DND-41 (cell line): ENCODE data around the gene RAD21L1.

Source experiments
- ATAC-seq: fragments of 200-7000 bp; cut with Tn5 transposase; 3 replicates; pipeline ENCODE4 v1.9.1; 2021; ENCODE audit warnings: low read depth; ENCODE audit not compliant: insufficient read depth
- DNase-seq: peaks from one replicate; pipeline ENCODE4 v3.0.0-alpha.2; 2020
- H2AFZ ChIP-seq: 2 replicates; pipeline ENCODE4 v1.6.0; 2012; ENCODE audit warnings: low read depth, low read length
- H3K27ac ChIP-seq: 2 replicates; pipeline ENCODE4 v1.5.1; 2012; ENCODE audit warnings: low read length, inconsistent platforms
- H3K27me3 ChIP-seq: fragments of 200-600 bp; sonication (generic); 2 replicates; pipeline ENCODE4 v1.6.0; 2012; ENCODE audit warnings: low read length, mild to moderate bottlenecking, inconsistent platforms; ENCODE audit not compliant: insufficient read depth, poor library complexity
- H3K36me3 ChIP-seq: 2 replicates; pipeline ENCODE4 v1.5.1; 2012; ENCODE audit warnings: low read length, inconsistent platforms; ENCODE audit not compliant: insufficient read depth
- H3K4me1 ChIP-seq: 2 replicates; pipeline ENCODE4 v1.5.1; 2012; ENCODE audit warnings: mild to moderate bottlenecking, low read length; ENCODE audit not compliant: insufficient read depth
- H3K4me2 ChIP-seq: 2 replicates; pipeline ENCODE4 v1.6.0; 2012; ENCODE audit warnings: mild to moderate bottlenecking, moderate library complexity, low read length, inconsistent platforms; ENCODE audit not compliant: insufficient read depth
- H3K4me3 ChIP-seq, 2 experiments: fragments of 200-600 bp in 1 of 2; shearing (Covaris generic) in 1 of 2; 2 replicates each; pipeline ENCODE4 v1.5.1; 2012 to 2016; ENCODE audit warnings: inconsistent platforms in 2 of 2, low read length in 2 of 2, mild to moderate bottlenecking in 2 of 2, low read depth in 1 of 2, moderate library complexity in 1 of 2
- H3K79me2 ChIP-seq: 2 replicates; pipeline ENCODE4 v1.6.0; 2012; ENCODE audit warnings: low read length, inconsistent platforms; ENCODE audit not compliant: insufficient read depth
- H3K9ac ChIP-seq: 2 replicates; pipeline ENCODE4 v1.6.0; 2012; ENCODE audit warnings: low read depth, mild to moderate bottlenecking, inconsistent platforms, low read length, moderate library complexity
- H3K9me3 ChIP-seq: 2 replicates; pipeline ENCODE4 v1.5.1; 2012; ENCODE audit warnings: low read length, moderate library complexity, mild to moderate bottlenecking, inconsistent platforms; ENCODE audit not compliant: insufficient read depth, severe bottlenecking
- H4K20me1 ChIP-seq: 2 replicates; pipeline ENCODE4 v1.6.0; 2012; ENCODE audit warnings: low read length; ENCODE audit not compliant: insufficient read depth
- EZH2 ChIP-seq: IDR thresholded peaks from 3 replicates; pipeline ENCODE4 v1.6.1; 2012; ENCODE audit warnings: borderline replicate concordance, low read depth, mild to moderate bottlenecking, moderate library complexity, low read length, inconsistent platforms; ENCODE audit not compliant: severe bottlenecking
- TF ChIP-seq, protein P1 (sequence below): IDR thresholded peaks from 2 replicates; pipeline ENCODE4 v1.5.1; 2012; ENCODE audit warnings: borderline replicate concordance, low read length, moderate library complexity, mild to moderate bottlenecking; ENCODE audit not compliant: poor library complexity, severe bottlenecking; ENCODE audit errors: extremely low read depth

Gene RAD21L1

DNA sequence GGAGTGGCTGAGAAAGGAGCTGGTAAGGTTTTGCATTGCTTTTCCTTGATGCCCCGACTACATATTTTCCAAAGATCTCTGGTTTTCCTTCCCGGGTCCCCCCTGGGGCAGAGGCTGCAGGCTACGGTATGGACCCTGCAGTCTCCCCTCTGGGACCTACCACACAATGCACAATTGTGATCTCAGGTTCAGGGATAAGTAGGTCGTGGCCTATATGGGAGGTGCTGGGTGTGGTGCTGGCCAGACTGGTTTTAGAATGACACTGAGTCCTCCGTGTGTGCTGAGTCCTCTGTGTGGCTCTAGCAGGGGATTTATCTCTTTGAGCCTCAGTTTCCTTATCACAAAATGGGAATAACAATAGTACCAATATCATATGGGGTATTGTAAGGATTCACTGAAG is 22.2 kb upstream of the RAD21L1 start:
- no peak for DNase-seq
- Histone ChIP-seq H3K9ac (no peak overlapping the region), H3K4me3 (no peak overlapping the region), H4K20me1 (no peaks in the 10 kb centered on the region), H3K79me2 (no peaks in the 10 kb centered on the region), H3K4me1 (no peaks in the 10 kb centered on the region), H3K27ac (no peak overlapping the region), H3K9me3 (no peaks in the 10 kb centered on the region), H3K27me3 (peaks cover 4% of the 10 kb centered on the region), H2AFZ (no peak overlapping the region), H3K36me3 (no peaks in the 10 kb centered on the region), H3K4me2 (no peak overlapping the region)
- TF ChIP-seq, protein P1, sequence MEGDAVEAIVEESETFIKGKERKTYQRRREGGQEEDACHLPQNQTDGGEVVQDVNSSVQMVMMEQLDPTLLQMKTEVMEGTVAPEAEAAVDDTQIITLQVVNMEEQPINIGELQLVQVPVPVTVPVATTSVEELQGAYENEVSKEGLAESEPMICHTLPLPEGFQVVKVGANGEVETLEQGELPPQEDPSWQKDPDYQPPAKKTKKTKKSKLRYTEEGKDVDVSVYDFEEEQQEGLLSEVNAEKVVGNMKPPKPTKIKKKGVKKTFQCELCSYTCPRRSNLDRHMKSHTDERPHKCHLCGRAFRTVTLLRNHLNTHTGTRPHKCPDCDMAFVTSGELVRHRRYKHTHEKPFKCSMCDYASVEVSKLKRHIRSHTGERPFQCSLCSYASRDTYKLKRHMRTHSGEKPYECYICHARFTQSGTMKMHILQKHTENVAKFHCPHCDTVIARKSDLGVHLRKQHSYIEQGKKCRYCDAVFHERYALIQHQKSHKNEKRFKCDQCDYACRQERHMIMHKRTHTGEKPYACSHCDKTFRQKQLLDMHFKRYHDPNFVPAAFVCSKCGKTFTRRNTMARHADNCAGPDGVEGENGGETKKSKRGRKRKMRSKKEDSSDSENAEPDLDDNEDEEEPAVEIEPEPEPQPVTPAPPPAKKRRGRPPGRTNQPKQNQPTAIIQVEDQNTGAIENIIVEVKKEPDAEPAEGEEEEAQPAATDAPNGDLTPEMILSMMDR: no peak
- no peak for TF ChIP-seq EZH2
- ATAC-seq: no peak

DNA sequence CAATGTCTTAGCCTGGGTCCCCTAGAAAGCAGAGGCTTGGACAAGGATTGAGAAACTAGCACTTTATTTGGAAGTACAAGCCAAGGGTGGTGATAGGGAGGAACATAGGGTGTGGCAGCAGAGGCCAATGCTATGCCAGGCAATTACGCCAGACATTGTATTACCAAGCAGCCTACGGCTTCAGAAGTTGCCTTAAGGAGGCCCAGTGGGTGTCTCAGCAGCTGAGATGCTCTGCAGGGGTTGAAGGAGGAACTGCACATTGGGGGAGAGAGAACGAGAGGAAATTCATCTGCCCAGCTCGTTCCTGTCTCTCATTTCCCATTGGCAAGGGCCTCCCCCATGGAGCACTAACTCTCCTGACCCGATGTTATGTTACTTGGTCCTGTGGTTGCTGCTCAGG is 21.7 kb upstream of the RAD21L1 start:
- Histone ChIP-seq H3K27ac (no peak overlapping the region), H3K4me1 (no peaks in the 10 kb centered on the region), H3K9me3 (no peaks in the 10 kb centered on the region), H3K9ac (no peak overlapping the region), H3K36me3 (no peaks in the 10 kb centered on the region), H4K20me1 (no peaks in the 10 kb centered on the region), H3K4me3 (no peak overlapping the region), H2AFZ (no peak overlapping the region), H3K27me3 (peaks cover 5% of the 10 kb centered on the region), H3K79me2 (no peaks in the 10 kb centered on the region), H3K4me2 (no peak overlapping the region)
- TF ChIP-seq, protein P1: no peak
- TF ChIP-seq EZH2: no peak
- ATAC-seq (no peak), DNase-seq (no peak)

DNA sequence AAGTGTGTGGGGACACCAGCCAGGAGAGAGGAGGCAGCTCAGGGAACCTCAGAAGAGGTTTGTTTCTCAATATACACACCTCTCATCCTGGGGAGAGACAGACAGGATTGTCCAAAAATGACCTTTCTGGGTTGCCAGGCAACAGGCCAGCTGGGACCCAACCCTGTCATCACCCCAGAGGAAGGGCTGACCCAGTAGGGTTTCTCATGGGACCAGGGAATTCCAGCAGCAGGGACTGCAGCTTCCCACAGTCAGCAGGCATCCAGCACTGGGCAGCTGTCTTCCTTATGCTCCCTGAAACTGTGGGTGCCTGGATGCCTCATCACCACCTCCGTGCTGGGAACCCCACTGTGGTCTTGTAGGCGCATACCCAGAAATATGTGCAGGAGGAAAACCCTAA is 21.3 kb upstream of the RAD21L1 start:
- no peak for DNase-seq
- Histone ChIP-seq H3K4me3 (no peak overlapping the region), H3K36me3 (no peaks in the 10 kb centered on the region), H3K27ac (no peak overlapping the region), H3K79me2 (no peaks in the 10 kb centered on the region), H4K20me1 (no peaks in the 10 kb centered on the region), H2AFZ (no peak overlapping the region), H3K9ac (no peak overlapping the region), H3K4me1 (no peaks in the 10 kb centered on the region), H3K9me3 (no peaks in the 10 kb centered on the region), H3K4me2 (no peak overlapping the region), H3K27me3 (peaks cover 8% of the 10 kb centered on the region)
- no peak for ATAC-seq
- TF ChIP-seq, protein P1: no peak
- TF ChIP-seq EZH2: no peak

DNA sequence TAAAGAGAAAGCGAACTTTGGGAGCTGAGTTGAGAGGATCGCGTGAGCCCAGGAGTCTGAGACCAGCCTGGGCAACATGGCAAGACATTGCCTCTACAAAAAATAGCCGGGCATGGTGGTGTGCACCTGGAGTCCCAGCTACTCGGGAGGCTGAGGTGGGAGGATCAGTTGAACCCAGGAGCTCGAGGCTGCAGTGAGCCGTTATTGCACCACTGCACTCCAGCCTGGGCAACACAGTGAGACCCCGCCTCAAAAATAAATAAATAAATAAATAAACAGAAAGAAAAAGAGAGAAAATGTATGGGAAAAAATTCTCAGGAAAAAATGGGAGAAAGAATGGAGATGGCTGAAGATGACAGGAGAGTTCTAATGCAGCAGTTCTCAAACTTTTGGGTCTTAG is 20.0 kb upstream of the RAD21L1 start:
- Histone ChIP-seq H3K27ac (no peak overlapping the region), H3K79me2 (no peaks in the 10 kb centered on the region), H3K9me3 (no peaks in the 10 kb centered on the region), H2AFZ (no peak overlapping the region), H3K36me3 (no peaks in the 10 kb centered on the region), H4K20me1 (no peaks in the 10 kb centered on the region), H3K4me1 (no peaks in the 10 kb centered on the region), H3K9ac (no peak overlapping the region), H3K27me3 (peaks cover 10% of the 10 kb centered on the region), H3K4me3 (no peak overlapping the region), H3K4me2 (no peak overlapping the region)
- no peak for TF ChIP-seq EZH2
- TF ChIP-seq, protein P1: no peak
- DNase-seq: no peak
- no peak for ATAC-seq
